Measurements from ENCODE around the gene MALT1.
"Not testable (repeated sequence)": the region's sequence is repeated elsewhere in the genome, so short reads cannot be mapped to it uniquely, and the experiment has no call there.

Gene MALT1

DNA sequence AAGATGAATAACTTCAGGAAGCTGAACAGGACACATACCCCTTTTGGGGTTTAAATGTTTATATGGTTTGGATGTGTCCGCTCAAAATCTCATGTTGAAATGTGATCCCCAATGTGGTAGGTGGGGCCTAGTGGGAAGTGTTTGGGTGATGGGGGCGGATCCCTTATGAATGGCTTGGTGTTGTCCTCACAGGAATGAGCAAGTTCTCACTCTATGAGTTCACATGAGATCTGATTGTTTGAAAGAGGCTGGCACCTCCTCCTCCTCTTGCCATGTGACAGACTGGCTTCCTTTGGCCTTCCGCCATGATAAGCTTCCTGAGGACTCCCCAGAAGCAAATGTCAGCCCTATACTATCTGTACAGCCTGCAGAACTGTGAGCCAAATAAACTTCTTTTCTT is 104.8 kb downstream of the MALT1 start:
- no peak for DNase-seq (ENCODE audit: low read depth)

DNA sequence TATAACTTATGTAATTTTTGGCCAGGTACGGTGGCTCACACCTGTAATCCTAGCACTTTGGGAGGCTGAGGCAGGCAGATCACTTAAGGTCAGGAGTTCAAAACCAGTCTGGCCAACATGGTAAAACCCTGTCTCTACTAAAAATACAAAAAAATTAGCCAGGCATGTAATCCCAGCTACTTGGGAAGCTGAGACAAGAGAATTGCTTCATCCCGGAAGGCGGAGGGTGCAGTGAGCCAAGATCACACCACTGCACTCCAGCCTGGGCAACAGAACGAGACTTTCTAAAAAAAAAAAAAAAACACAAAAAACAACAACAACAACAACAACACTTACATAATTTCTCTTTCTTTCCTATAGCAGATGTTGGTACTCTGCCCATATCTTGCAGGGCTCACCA is 105.3 kb downstream of the MALT1 start:
- not testable (repeated sequence) for DNase-seq (ENCODE audit: low read depth)

DNA sequence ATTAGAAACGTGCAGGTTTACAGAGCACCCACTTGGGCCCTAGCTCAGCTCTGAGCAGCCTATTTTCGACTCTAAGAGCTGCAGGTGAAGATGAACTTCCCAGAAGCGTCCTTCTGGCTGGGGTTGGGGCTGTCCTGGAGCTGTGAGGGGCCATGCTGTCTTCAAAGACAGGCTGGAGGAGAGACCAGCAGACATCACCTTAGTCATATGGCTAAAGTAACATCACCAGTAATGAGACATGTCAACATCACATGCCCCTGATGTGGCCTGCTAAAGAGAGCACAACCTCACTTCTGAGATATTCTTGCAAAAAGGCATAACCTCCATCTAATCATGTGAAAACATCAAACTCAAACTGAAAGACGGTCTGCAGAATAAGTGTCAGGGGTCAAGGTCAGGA is 106.2 kb downstream of the MALT1 start:
- no peak for DNase-seq (ENCODE audit: low read depth)

DNA sequence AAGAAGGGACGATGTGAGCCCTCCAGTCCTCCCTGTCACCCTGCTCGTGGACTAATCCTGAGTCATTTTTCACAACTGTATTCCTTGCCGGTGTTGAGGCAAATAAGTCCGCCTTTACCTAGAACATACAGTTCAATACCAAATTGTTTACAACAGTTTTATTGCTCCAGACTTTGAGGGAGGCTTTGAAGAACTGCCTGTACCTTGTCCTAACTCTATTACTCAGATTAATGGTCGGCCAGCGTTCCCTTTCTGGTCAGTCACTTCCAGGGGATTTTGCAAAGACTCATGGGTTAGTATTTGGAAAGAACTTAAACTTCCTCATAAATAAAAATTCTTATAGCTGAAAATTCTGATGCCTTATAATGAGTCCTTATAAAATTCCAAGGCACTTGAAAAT is 108.3 kb downstream of the MALT1 start:
- DNase-seq (ENCODE audit: low read depth) = no peak

DNA sequence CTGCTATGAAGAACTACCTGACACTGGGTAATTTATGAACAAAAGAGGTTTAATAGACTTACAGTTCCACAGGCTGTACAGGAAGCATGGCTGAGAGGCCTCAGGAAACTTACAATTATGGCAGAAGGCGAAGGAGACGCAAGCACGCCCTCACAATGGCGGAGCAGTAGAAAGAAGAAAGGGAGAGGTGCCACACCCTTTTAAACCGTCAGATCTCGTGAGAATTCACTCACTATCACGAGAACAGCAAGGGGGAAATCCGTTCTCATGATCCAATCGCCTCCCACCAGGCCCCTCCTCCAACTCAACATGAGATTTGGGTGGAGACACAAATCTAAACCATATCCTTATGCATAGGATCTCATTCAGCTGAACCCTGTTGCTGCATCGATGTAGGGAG is 108.8 kb downstream of the MALT1 start:
- no peak for DNase-seq (ENCODE audit: low read depth)

DNA sequence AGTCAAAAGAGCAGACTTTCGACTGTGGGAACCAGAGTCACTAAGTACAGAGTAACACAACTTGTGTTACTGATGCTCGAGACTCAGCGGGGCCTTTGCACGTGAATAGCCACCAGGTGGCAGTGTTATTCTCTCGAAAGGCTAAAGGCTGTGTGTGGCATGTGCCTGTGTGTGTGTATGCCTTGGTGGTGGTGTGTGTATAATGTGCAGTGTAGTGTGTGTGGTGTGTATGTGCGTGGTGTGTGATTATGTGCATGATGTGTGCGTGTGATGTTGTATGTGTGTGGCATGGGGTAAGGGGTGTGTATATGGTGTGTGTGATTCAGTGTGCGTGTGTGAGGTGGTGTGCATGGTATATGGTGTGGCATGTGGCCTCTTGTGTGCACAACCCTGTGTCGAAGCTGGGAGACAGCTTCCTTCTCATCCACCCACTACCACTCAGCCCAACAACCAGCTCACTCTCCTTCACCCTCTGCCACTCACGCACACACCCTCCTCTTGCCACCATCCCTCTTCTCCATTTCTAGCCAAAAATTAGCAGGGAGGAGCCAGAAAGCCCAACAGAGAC is 110.4 kb downstream of the MALT1 start:
- peak; percentile 29 for DNase-seq (ENCODE audit: low read depth)

DNA sequence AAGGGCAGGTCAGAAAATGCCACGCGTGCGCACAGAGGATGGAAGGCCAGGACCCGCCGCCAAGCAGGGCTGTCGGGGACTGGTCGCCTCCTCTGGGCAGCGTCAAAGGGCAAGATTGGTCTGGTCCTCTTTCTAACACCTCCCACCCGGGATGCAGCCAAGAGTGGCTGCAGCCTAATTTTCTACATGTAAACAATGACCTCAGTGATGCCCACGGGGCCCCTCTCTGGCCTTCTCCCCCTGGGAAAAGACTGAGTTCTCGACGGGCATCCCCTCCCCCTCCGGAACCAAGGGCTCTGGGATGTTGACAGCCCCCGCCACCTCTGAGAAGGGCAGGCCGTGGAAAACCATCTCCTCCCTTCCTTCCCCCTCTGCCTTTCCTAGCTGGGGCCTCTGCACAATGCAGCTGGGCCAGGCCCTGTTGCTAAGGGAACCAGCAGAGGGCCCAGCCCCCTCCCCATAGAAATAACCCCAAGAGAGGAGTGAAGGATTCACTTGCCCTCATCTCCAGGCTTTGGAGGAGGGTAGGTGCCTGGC is 113.4 kb downstream of the MALT1 start:
- DNase-seq (ENCODE audit: low read depth) = no peak

DNA sequence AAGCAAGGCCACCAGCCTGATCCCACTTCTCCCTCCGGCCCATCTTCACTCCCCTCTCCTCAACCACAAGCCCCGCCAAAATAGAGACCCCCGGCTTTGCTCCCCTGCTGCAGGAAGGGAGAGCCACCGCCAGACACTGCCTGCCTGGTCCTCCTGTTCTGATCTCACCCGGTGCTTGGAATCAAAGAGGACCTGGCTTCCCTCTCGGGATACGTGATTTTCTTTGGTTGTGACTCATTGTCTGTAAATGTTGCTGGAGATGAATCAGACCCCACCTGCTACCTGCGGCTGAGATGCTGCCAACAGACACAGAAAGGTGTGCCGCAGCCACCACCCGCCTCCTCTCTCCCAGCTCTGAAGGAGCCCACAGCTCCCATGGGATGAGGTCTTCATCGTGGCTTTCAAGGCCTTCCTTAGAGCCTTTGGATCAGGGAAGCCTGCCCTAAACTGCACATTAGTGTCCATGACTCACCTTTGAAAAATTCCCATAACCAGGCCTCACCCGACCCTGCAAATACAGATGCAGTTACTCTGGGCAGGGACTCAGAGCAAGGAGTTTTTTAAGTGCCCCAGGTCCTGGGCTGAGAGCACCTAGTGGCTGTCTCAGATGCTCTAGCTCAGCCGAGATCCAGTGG is 114.0 kb downstream of the MALT1 start:
- no peak for DNase-seq (ENCODE audit: low read depth)

DNA sequence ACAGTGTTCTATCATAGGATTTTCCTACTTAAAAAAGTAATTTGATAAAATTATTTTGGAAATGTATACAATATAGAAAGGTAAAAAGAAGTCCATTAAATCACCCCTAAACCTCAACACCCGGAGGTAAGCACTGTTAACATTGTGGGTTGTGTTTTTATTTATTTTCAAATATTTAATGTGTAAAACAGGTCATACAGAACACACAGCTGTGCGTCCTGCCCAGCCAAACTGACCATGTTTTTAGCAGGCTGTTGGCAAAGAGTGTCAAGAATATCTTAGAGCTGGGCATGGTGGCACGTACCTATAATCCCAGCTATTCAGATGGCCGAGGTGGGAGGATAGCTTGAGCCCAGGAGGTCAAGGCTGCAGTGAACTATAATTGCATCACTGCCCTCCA is 114.6 kb downstream of the MALT1 start:
- no peak for DNase-seq (ENCODE audit: low read depth)

DNA sequence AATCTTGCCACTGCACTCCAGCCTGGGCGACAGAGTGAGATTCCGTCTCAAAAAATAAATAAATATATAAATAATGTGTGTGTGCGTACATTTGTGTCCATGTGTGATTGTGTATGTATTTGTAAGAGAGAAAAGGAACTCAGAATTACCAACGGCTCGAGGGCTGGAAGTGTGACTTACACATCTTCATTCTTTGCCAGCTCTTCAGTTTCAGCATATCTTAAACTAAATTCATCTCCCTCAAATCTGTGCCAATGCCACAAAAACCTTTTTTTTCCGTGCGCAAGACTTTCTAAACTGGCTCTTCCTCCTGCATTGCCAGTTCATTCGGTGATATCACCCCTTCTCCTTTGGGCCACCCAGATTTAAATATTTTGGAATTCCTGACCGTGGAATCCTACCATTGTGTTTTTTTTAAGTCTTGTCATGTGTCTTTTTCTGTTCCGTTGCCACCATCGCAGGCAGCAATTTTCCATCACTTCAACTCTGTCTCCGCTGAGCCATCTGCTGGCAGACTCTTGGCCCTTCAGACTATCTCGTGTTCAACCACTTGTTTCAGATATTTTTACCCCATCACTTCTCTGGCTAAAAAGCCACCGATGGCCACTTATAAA is 116.4 kb downstream of the MALT1 start:
- DNase-seq (ENCODE audit: low read depth) = no peak

DNA sequence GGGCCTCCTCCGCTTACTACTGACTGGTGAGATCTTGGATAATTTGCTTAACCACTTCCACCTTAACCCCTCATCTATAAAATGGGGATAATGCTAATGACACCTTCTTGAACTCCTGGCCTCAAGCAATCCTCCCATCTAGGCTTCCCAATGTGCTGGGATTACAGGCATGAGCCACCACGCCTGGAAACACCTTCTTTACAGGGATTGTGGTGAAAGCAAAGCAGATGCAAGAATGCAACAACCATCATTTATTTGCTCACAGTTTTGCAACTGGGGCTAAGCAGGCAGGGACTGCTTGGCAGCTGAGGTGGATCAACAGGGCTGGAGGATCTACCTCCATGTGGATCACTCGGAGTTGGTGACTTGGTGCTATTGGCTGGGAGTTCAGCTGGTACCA is 117.2 kb downstream of the MALT1 start:
- no peak for DNase-seq (ENCODE audit: low read depth)

DNA sequence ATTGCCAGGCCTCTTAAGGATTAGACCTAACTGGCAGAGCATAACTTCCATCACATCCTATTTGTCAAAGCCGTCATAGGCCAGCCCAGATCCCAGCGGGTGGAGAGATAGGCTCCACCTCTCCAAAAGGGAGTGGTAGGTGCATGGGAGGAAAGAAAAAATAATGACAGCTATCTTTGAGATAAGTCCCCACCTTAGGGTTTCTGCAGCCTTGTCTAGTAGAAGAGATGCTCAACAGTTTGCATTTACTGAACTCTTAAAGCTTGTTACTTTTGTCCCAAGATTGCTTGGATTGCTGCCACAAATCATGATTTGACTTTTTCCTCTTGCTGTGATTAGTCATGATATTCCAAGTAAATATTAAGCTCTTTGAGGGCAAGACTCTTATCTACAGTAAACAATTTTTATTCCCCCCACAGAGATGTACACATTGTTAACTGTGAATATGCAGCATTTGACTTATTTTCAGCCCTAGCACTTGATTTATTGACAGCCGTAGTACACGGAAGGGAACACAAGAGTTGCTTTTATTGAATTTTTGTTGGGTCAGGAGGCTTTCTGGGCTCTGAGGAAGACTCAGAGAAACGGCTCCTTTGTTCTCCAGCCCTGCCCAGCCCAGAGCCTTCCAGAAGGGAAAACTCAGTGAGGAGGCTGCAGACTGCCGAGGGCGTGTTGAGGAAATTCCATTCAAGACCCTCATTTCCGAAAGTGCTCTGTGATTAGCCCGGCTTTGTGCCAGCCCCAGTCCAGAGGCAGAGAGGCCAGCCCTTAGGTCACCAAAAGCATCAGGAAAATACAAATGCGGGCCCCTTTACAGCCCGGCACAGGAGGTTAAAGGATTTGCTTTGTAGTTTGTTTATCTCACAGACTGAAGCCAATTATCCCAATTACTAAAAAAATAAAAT is 118.0 kb downstream of the MALT1 start:
- DNase-seq (ENCODE audit: low read depth) = no peak

DNA sequence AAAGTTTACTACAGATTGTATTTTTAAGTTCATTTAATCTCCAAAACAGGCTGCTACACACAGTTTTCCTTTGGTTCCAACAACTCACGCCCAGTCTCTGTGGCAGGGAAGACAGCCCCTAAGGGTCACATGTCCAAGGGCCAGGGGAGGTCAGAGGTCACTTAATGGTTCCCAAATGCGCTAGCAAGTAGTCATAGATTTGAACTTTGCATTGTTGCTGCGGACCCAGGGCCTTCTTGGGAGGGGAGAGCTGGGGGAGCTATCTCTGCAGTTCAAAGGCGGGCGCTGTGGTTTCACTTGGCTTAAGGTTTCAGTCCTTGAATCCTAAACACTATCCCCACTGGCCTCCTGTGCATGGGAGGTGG is 118.6 kb downstream of the MALT1 start:
- DNase-seq (ENCODE audit: low read depth) = no peak

DNA sequence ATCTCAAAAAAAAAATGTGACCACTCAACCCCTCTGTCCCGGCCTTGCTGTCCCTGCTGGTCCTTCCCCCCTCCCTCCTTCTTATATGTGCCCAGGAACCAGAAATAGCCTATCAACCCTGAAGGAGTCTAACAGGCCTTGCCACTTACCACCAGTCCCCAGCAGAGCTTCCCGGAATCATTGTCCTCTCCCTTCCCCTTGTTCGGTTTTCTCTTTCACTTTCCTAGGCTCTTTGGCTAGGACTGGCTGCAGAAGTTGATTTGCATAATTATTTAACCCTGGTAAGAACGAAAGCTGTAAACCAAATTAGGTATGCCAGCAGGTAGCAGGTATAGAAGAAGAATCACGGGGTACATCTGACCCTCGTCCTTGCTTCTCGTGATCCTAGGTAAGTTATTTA is 120.8 kb downstream of the MALT1 start:
- no peak for DNase-seq (ENCODE audit: low read depth)

DNA sequence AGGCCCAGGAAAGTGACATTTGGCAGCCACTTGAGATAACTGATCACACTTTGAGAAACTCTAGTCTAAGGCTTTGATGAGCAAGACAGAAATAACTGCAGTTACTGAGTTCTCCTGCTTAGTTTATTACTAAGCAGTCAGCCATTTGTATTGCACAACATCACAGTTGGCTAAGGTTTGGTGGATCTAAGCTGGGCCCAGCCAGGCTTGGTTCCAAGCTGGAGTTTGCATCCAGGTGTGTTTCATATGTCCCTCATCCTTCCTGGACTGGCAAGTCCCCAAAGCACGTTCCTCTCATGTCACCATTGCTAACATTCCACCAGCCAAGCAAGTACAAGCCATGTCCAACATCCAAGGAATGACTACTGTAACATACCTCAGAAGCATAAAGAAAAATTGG is 122.1 kb downstream of the MALT1 start:
- DNase-seq (ENCODE audit: low read depth) = no peak

DNA sequence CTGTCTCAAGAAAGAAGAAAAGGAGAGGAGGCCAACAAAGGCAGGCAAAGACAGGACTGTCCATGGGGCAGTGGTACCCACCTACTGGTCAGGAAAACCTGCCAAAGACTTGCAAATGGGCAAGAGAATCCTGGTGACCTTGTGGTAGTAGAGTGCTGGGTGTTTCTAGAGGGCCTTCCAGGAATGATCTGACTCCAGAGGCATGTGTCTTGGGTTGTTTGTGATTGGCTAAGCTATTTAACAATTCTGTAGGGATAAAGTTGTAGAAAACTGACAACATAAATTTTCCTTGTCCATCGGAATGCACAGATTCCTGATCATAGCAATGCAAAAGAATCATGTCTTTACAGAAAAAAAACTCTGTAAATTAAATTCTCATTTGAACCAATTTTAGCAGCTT is 125.0 kb downstream of the MALT1 start:
- no peak for DNase-seq (ENCODE audit: low read depth)

DNA sequence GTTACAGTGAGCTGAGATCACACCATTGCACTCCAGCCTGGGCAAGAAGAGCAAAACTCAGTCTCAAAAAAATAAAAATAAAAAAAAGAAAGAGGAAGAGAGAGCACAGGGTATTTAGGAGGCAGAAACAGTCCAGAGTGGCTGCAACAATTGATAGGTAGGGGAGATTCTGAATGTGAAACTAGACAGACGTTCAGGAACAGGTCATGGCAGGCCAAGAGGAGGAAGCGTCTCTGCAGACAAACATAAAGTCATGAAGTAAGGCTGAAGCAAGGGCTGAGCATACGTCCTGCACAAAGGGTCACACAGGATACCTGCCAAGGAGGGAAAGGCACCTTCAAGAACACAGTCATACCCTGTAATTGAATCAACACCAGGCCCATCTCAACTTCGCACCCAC is 129.3 kb downstream of the MALT1 start:
- no peak for DNase-seq (ENCODE audit: low read depth)

DNA sequence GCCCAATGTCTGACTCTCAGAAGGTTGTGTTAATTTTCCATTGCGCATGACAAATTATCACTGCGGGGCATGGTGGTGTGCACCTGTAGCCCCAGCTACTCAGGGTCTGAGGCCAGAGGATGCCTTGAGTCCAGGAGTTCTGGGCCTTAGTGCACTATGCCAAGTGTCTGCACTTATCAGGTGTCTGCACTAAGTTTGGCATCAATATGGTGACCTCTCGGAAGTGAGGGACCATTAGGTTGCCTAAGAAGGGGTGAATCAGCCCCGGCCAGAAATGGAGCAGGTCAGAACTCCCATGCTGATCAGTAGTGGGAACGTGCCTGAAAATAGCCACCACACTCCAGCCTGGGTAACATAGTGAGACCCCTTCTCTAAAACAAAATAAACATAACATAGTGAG is 131.7 kb downstream of the MALT1 start:
- no peak for DNase-seq (ENCODE audit: low read depth)

DNA sequence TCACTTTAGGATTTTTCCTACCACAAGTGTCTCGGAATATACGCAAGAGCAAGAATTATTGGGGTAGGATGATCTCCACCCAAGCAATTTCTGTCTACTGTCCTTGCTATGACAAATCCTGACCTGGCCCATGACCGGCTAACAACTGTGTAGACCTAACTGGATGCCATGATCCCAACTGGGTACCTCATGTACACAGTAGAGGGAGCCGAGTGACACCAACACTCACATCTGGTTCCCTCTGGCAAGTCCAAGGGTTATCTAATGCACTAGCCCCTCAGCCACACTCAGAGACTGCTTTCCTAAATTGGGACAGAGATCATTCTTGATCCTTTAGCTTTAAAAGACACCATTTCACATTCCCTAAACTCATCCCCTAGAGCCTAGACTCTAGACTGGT is 132.7 kb downstream of the MALT1 start:
- DNase-seq (ENCODE audit: low read depth) = no peak

Data from activated T-helper 1 cell treated with Interleukin-2 at 50 U/mL for 16 hours (primary cell).